Neuronal stem cell (in vitro differentiated cells): ENCODE measurements around the gene NSFL1C.

Experiments used
- DNase-seq: peaks from one replicate; pipeline ENCODE4 v3.0.0-alpha.2; 2013; ENCODE audit warnings: low spot score
- H2AFZ ChIP-seq: one replicate; pipeline ENCODE4 v1.6.1; 2013; ENCODE audit warnings: mild to moderate bottlenecking, low read length, inconsistent platforms
- H2AK5ac ChIP-seq: 2 replicates; pipeline ENCODE4 v1.6.1; 2013; ENCODE audit warnings: low read depth, mild to moderate bottlenecking, inconsistent platforms, low read length, moderate library complexity, mixed read lengths
- H2BK120ac ChIP-seq: 2 replicates; pipeline ENCODE4 v1.6.1; 2013; ENCODE audit warnings: low read depth, mild to moderate bottlenecking, inconsistent platforms, low read length, moderate library complexity, mixed read lengths
- H2BK12ac ChIP-seq: one replicate; pipeline ENCODE4 v1.6.1; 2013; ENCODE audit warnings: low read length, inconsistent platforms
- H2BK15ac ChIP-seq: 2 replicates; pipeline ENCODE4 v1.6.1; 2013; ENCODE audit warnings: mild to moderate bottlenecking, low read length, inconsistent platforms, mixed read lengths
- H2BK5ac ChIP-seq: one replicate; pipeline ENCODE4 v1.6.1; 2013; ENCODE audit warnings: inconsistent platforms, mild to moderate bottlenecking, low read length, moderate library complexity
- H3K14ac ChIP-seq: one replicate; pipeline ENCODE4 v1.6.1; 2013; ENCODE audit warnings: low read length, inconsistent platforms
- H3K18ac ChIP-seq: 2 replicates; pipeline ENCODE4 v1.6.1; 2013; ENCODE audit warnings: low read length, inconsistent platforms
- H3K23ac ChIP-seq: 2 replicates; pipeline ENCODE4 v1.6.1; 2013; ENCODE audit warnings: low read depth, mild to moderate bottlenecking, mixed read lengths, low read length, inconsistent platforms; ENCODE audit not compliant: poor library complexity
- H3K27ac ChIP-seq: replicated peaks from 3 replicates; pipeline ENCODE4 v1.5.1; 2013; ENCODE audit warnings: low read length, inconsistent platforms
- H3K27me3 ChIP-seq, 3 experiments: 2 replicates each; pipeline ENCODE4 v1.6.1; 2013; ENCODE audit warnings: low read length in 3 of 3, mild to moderate bottlenecking in 2 of 3, inconsistent platforms in 1 of 3, low read depth in 1 of 3, mixed read lengths in 1 of 3, moderate library complexity in 1 of 3; ENCODE audit not compliant: control insufficient read depth in 3 of 3, insufficient read depth in 3 of 3
- H3K36me3 ChIP-seq, 2 donors: replicated peaks in 1 of 2; 2 replicates each; pipeline ENCODE4 v1.6.1; 2013; ENCODE audit warnings: low read length in 2 of 2; ENCODE audit not compliant: control insufficient read depth in 2 of 2, insufficient read depth in 2 of 2
- H3K4ac ChIP-seq: 2 replicates; pipeline ENCODE4 v1.6.1; 2013; ENCODE audit warnings: inconsistent platforms, mild to moderate bottlenecking, low read length, moderate library complexity
- H3K4me1 ChIP-seq, 2 donors: 1 replicate in 1 of 2; 2 replicates in 1 of 2; pipeline ENCODE4 v1.6.1; 2013; ENCODE audit warnings: low read length in 2 of 2, low read depth in 1 of 2; ENCODE audit not compliant: control insufficient read depth in 2 of 2, insufficient read depth in 1 of 2
- H3K4me2 ChIP-seq: one replicate; pipeline ENCODE4 v1.6.1; 2013; ENCODE audit warnings: mild to moderate bottlenecking, low read length, inconsistent platforms; ENCODE audit not compliant: insufficient read depth, poor library complexity, severe bottlenecking
- H3K4me3 ChIP-seq, 2 donors: 2 replicates each; pipeline ENCODE4 v1.5.1; 2013; ENCODE audit warnings: low read length in 2 of 2, mild to moderate bottlenecking in 2 of 2, inconsistent platforms in 1 of 2, moderate library complexity in 1 of 2
- H3K79me1 ChIP-seq: one replicate; pipeline ENCODE4 v1.6.1; 2013; ENCODE audit warnings: low read depth, mild to moderate bottlenecking, inconsistent platforms, low read length, moderate library complexity
- H3K9ac ChIP-seq: one replicate; pipeline ENCODE4 v1.6.1; 2013; ENCODE audit warnings: mild to moderate bottlenecking, low read depth, low read length, inconsistent platforms; ENCODE audit not compliant: poor library complexity
- H3K9me3 ChIP-seq, 2 donors: replicated peaks in 1 of 2; 2 replicates each; pipeline versions ENCODE3 to v1.6.1; 2013; ENCODE audit warnings: low read length in 2 of 2, mild to moderate bottlenecking in 2 of 2, inconsistent platforms in 1 of 2, low read depth in 1 of 2, mixed read lengths in 1 of 2, moderate library complexity in 1 of 2; ENCODE audit not compliant: control insufficient read depth in 2 of 2, insufficient read depth in 1 of 2
- H4K8ac ChIP-seq: one replicate; pipeline ENCODE4 v1.6.1; 2013; ENCODE audit warnings: low read depth, mild to moderate bottlenecking, inconsistent platforms, low read length, moderate library complexity
- H4K91ac ChIP-seq: one replicate; pipeline ENCODE4 v1.6.1; 2013; ENCODE audit warnings: low read length, low read depth, mild to moderate bottlenecking, inconsistent platforms; ENCODE audit not compliant: poor library complexity
- whole genome bisulfite sequencing, 2 donors: extraction: QIAGEN DNeasy Blood & Tissue Kit; methylation state at CpG; one replicate each; pipeline ENCODE4 v1.1.7; 2013; ENCODE audit warnings: missing lambda C conversion rate in 2 of 2, mixed read lengths in 1 of 2; ENCODE audit not compliant: insufficient read length in 2 of 2, insufficient replicate concordance in 1 of 2; ENCODE audit errors: extremely low coverage in 2 of 2; 5-methylcytosine and 5-hydroxymethylcytosine counted together

Gene NSFL1C

GRCh38 chr20:1463971-1464570 is 2.6 kb downstream of the NSFL1C start:
- Histone ChIP-seq H3K4me3 (no peak overlapping the region), H3K23ac (no peak overlapping the region), H3K9me3 (no peaks in the 10 kb centered on the region), H2BK5ac (no peak overlapping the region), H2BK15ac (no peak overlapping the region), H2BK120ac (no peak overlapping the region), H3K27ac (no peak overlapping the region), H3K14ac (no peak overlapping the region), H3K4ac (no peak overlapping the region), H2AFZ (no peak overlapping the region), H3K9ac (no peak overlapping the region), H3K4me2 (no peak overlapping the region), H4K8ac (no peak overlapping the region), H4K91ac (no peak overlapping the region), H2BK12ac (no peak overlapping the region), H3K79me1 (peaks cover 15% of the 10 kb centered on the region), H3K18ac (no peak overlapping the region), H3K4me1 (peaks cover 7 to 10% of the 10 kb centered on the region in 2 donors), H3K36me3 (peaks cover 17 to 62% of the 10 kb centered on the region in 2 donors), H2AK5ac (no peak overlapping the region), H3K27me3 (no peaks in the 10 kb centered on the region)
- no CpG with 5 or more reads among the region's 9 CpGs for WGBS, 2 donors
- no peak for DNase-seq

GRCh38 chr20:1462834-1463233 is 3.8 kb downstream of the NSFL1C start:
- Histone ChIP-seq H3K36me3 (peaks cover 22 to 74% of the 10 kb centered on the region in 2 donors), H3K4me3 (no peak overlapping the region), H4K8ac (no peak overlapping the region), H3K9ac (no peak overlapping the region), H2BK5ac (no peak overlapping the region), H4K91ac (no peak overlapping the region), H3K18ac (no peak overlapping the region), H2BK12ac (no peak overlapping the region), H3K4me2 (no peak overlapping the region), H3K23ac (no peak overlapping the region), H3K9me3 (no peaks in the 10 kb centered on the region), H2BK120ac (no peak overlapping the region), H3K27ac (no peak overlapping the region), H3K27me3 (no peaks in the 10 kb centered on the region), H2AFZ (no peak overlapping the region), H2BK15ac (no peak overlapping the region), H2AK5ac (no peak overlapping the region), H3K4me1 (peaks cover 7 to 10% of the 10 kb centered on the region in 2 donors), H3K4ac (no peak overlapping the region), H3K14ac (no peak overlapping the region), H3K79me1 (peaks cover 15% of the 10 kb centered on the region)
- WGBS, 2 donors = no CpG with 5 or more reads among the region's 3 CpGs
- DNase-seq = no peak

DNA sequence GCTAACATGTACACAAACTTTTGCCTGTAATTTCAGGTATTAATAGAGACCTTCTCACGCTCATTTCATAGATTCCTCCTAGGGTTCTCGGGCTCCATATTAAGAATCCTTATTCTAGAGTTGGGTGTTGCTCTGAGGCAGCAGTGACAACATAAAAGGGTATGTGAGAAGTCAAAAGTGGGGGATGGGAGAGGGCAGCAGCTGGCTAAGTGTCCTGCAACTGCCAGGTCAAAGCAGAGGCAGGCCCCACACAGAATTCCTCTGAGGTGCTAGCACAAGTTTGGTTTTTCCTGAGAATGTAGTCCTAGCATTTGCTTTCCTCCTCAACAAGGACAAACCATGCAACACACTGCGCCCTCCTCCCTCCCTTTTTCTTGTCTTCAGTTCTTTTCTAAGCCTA is 4.6 kb downstream of the NSFL1C start:
- Histone ChIP-seq H3K79me1 (peaks cover 15% of the 10 kb centered on the region), H2AFZ (no peak overlapping the region), H2BK12ac (no peak overlapping the region), H3K27me3 (no peaks in the 10 kb centered on the region), H3K4me2 (no peak overlapping the region), H3K4me1 (peaks cover 6% of the 10 kb centered on the region in 2 donors), H2BK5ac (no peak overlapping the region), H2AK5ac (no peak overlapping the region), H4K8ac (no peak overlapping the region), H3K36me3 (peaks cover 24 to 82% of the 10 kb centered on the region in 2 donors), H2BK15ac (no peak overlapping the region), H2BK120ac (no peak overlapping the region), H3K18ac (no peak overlapping the region), H4K91ac (no peak overlapping the region), H3K27ac (no peak overlapping the region), H3K23ac (no peak overlapping the region), H3K9me3 (no peaks in the 10 kb centered on the region), H3K9ac (no peak overlapping the region), H3K4me3 (no peak overlapping the region), H3K14ac (no peak overlapping the region), H3K4ac (no peak overlapping the region)
- DNase-seq = no peak
- WGBS, 2 donors = no CpG with 5 or more reads among the region's 3 CpGs

DNA sequence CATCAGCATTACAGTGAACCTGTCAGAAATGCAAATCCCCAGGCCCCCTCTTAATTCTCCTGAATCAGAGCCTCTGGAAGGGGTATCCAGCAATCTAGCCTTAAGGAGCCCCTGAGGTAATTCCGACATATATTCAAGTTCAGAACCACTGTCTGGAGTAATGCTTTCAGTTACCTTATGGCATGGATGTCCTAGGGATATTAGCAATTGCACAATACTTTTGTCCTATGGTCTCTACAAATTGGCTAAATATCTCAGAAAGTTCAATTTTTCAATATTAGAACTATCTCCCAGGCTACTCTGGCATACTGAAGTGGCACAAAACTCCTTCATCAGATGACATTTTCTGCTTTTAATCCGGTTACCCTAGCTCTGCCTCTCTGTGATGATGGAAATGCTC is 6.4 kb downstream of the NSFL1C start:
- H3K4me1 ChIP-seq = no peaks in the 10 kb centered on the region
- H2BK120ac ChIP-seq = no peak overlapping the region
- no peaks in the 10 kb centered on the region for H3K27me3 ChIP-seq
- no peak overlapping the region for H3K9ac ChIP-seq
- H3K14ac ChIP-seq = no peak overlapping the region
- H3K79me1 ChIP-seq = peaks cover 6% of the 10 kb centered on the region
- no peak for DNase-seq
- no CpG with 5 or more reads among the region's 2 CpGs for WGBS, 2 donors
- no peak overlapping the region for H3K4me2 ChIP-seq
- H4K91ac ChIP-seq = no peak overlapping the region
- no peak overlapping the region for H3K27ac ChIP-seq
- H2BK15ac ChIP-seq = no peak overlapping the region
- H3K4ac ChIP-seq = no peak overlapping the region
- H2BK5ac ChIP-seq = no peak overlapping the region
- H2BK12ac ChIP-seq = no peak overlapping the region
- H3K23ac ChIP-seq = no peak overlapping the region
- H3K9me3 ChIP-seq = no peaks in the 10 kb centered on the region
- no peak overlapping the region for H4K8ac ChIP-seq
- no peak overlapping the region for H3K4me3 ChIP-seq
- H2AK5ac ChIP-seq = no peak overlapping the region
- H3K36me3 ChIP-seq = peaks cover 28 to 96% of the 10 kb centered on the region in 2 donors
- no peak overlapping the region for H3K18ac ChIP-seq
- H2AFZ ChIP-seq = no peak overlapping the region
